SK-N-SH (cell line): ENCODE data around the gene TEX35. TPM values are rescaled to one million over a fixed set of nuclear protein-coding genes. Genes with fewer than 3 reads are reported as not detected.

Source experiments
- CTCF ChIA-PET: fragments of 300-600, 350-600 bp; formaldehyde crosslinking; extraction: SDS; loops from one replicate; lab custom pipeline; 2021; lab: Yijun Ruan, JAX
- POLR2A ChIA-PET: fragments of 350-600 bp; sonication (Branson Sonifier 250); formaldehyde crosslinking; extraction: SDS; loops from one replicate; lab custom pipeline; 2020; ENCODE audit warnings: antibody characterized with exemption, inconsistent platforms; lab: Yijun Ruan, JAX
- DNase-seq: peaks from one replicate; pipeline ENCODE4 v3.0.0; 2012
- H2AFZ ChIP-seq: fragments of 200-600 bp; sonication (generic); 2 replicates; pipeline ENCODE4 v1.8.1; 2016; ENCODE audit warnings: antibody characterized with exemption, mild to moderate bottlenecking, low read depth
- H3F3A ChIP-seq: fragments of 200-600 bp; sonication (generic); replicated peaks from 2 replicates; pipeline ENCODE3; 2016; ENCODE audit warnings: antibody characterized with exemption, mild to moderate bottlenecking; ENCODE audit not compliant: insufficient read depth
- H3K27ac ChIP-seq, 2 experiments: fragments of 200-500 bp in 1 of 2; fragments of 200-600 bp in 1 of 2; sonication (Bioruptor generic) in 1 of 2; sonication (generic), shearing (Covaris generic) in 1 of 2; 2 replicates each; pipeline versions ENCODE4 v1.5.1 to v1.6.1; 2014 to 2016; ENCODE audit warnings: low read depth in 2 of 2, inconsistent platforms in 1 of 2, low read length in 1 of 2, mild to moderate bottlenecking in 1 of 2, mixed read lengths in 1 of 2
- H3K27me3 ChIP-seq: fragments of 200-600 bp; sonication (generic), shearing (Covaris generic); 2 replicates; pipeline ENCODE4 v1.6.1; 2016; ENCODE audit warnings: mixed run types; ENCODE audit not compliant: insufficient read depth
- H3K36me3 ChIP-seq, 2 experiments: fragments of 200-500 bp in 1 of 2; fragments of 200-600 bp in 1 of 2; sonication (Bioruptor generic) in 1 of 2; sonication (generic) in 1 of 2; replicated peaks in 1 of 2; 2 replicates each; pipeline versions ENCODE3 to v1.5.1; 2014 to 2016; ENCODE audit warnings: low read length in 1 of 2, mild to moderate bottlenecking in 1 of 2; ENCODE audit not compliant: insufficient read depth in 2 of 2, control insufficient read depth in 1 of 2
- H3K4me1 ChIP-seq, 2 experiments: fragments of 200-500 bp in 1 of 2; fragments of 200-600 bp in 1 of 2; sonication (Bioruptor generic) in 1 of 2; sonication (generic), shearing (Covaris generic) in 1 of 2; 2 replicates each; pipeline versions ENCODE4 v1.5.1 to v1.6.1; 2014 to 2016; ENCODE audit warnings: low read depth in 1 of 2, low read length in 1 of 2, mixed run types in 1 of 2; ENCODE audit not compliant: insufficient read depth in 2 of 2, control insufficient read depth in 1 of 2
- H3K4me2 ChIP-seq: fragments of 200-600 bp; sonication (generic), shearing (Covaris generic); 2 replicates; pipeline ENCODE4 v1.6.1; 2017; ENCODE audit warnings: mixed run types
- H3K4me3 ChIP-seq, 2 experiments: fragments of 200-500 bp in 1 of 2; fragments of 200-600 bp in 1 of 2; sonication (Bioruptor generic) in 1 of 2; sonication (generic), shearing (Covaris generic) in 1 of 2; 2 replicates each; pipeline versions ENCODE4 v1.5.1 to v1.8.1; 2014 to 2016; ENCODE audit warnings: low read depth in 2 of 2, inconsistent platforms in 1 of 2, low read length in 1 of 2, mild to moderate bottlenecking in 1 of 2, mixed read lengths in 1 of 2, moderate library complexity in 1 of 2
- H3K79me2 ChIP-seq: fragments of 200-600 bp; sonication (generic); 2 replicates; pipeline ENCODE4 v1.8.1; 2017; ENCODE audit warnings: mild to moderate bottlenecking; ENCODE audit not compliant: insufficient read depth
- H3K9ac ChIP-seq: fragments of 200-600 bp; sonication (generic); 2 replicates; pipeline ENCODE4 v1.6.1; 2017; ENCODE audit warnings: mixed run types
- H3K9me2 ChIP-seq: fragments of 200-600 bp; sonication (generic); 2 replicates; pipeline ENCODE4 v1.6.1; 2017; ENCODE audit warnings: mixed run types
- H3K9me3 ChIP-seq: fragments of 200-600 bp; sonication (generic); 2 replicates; pipeline ENCODE4 v1.6.1; 2017; ENCODE audit warnings: mixed run types, mild to moderate bottlenecking, moderate library complexity
- H4K20me1 ChIP-seq: fragments of 200-600 bp; sonication (generic); 2 replicates; pipeline ENCODE4 v1.6.1; 2017; ENCODE audit warnings: mild to moderate bottlenecking, mixed run types; ENCODE audit not compliant: insufficient read depth
- CHD2 ChIP-seq: fragments of 150-350 bp; IDR thresholded peaks from 2 replicates; pipeline ENCODE4 v1.6.1; 2018; ENCODE audit warnings: low read length; ENCODE audit not compliant: partially characterized antibody
- CTCF ChIP-seq: fragments of 200-600 bp; sonication (generic); IDR thresholded peaks from 2 replicates; pipeline ENCODE4 v1.6.1; 2017; ENCODE audit warnings: antibody characterized with exemption, mild to moderate bottlenecking, moderate library complexity
- FOSL2 ChIP-seq: IDR thresholded peaks from 2 replicates; pipeline ENCODE4 v1.4.0; 2012; ENCODE audit warnings: low read depth, mild to moderate bottlenecking, moderate library complexity, borderline replicate concordance
- FOXJ3 ChIP-seq: sonication (generic); formaldehyde crosslinking; IDR thresholded peaks from 2 replicates; pipeline ENCODE4 v1.5.1; 2020; ENCODE audit warnings: mild to moderate bottlenecking, missing genetic modification reagents
- GATA2 ChIP-seq: sonication (generic); formaldehyde crosslinking; IDR thresholded peaks from 2 replicates; pipeline ENCODE4 v1.5.0; 2020; ENCODE audit warnings: mild to moderate bottlenecking, missing genetic modification reagents
- IRF3 ChIP-seq: fragments of 150-350 bp; IDR thresholded peaks from 2 replicates; pipeline ENCODE4 v1.6.1; 2016; ENCODE audit warnings: mild to moderate bottlenecking, low read depth, low read length
- JUND ChIP-seq: IDR thresholded peaks from 2 replicates; pipeline ENCODE4 v1.4.0; 2012
- MAX ChIP-seq: IDR thresholded peaks from 2 replicates; pipeline ENCODE4 v1.4.0; 2012; ENCODE audit warnings: low read depth
- MXI1 ChIP-seq: IDR thresholded peaks from 2 replicates; pipeline ENCODE4 v1.6.1; 2012; ENCODE audit warnings: mild to moderate bottlenecking, low read depth, low read length, improper control_type of control experiment
- NRF1 ChIP-seq: IDR thresholded peaks from 2 replicates; pipeline ENCODE4 v1.6.1; 2012; ENCODE audit warnings: low read depth, mild to moderate bottlenecking, low read length
- PBX3 ChIP-seq: IDR thresholded peaks from 2 replicates; pipeline ENCODE4; 2012
- RAD21 ChIP-seq: IDR thresholded peaks from 2 replicates; pipeline ENCODE4 v1.6.1; 2012; ENCODE audit warnings: mild to moderate bottlenecking, low read length
- REST ChIP-seq: IDR thresholded peaks from 2 replicates; pipeline ENCODE4 v1.6.1; 2012; ENCODE audit warnings: mild to moderate bottlenecking, low read depth, low read length, moderate library complexity
- RFX5 ChIP-seq: IDR thresholded peaks from 2 replicates; pipeline ENCODE4 v1.6.1; 2012; ENCODE audit warnings: mild to moderate bottlenecking, improper control_type of control experiment, low read length
- RXRA ChIP-seq: IDR thresholded peaks from 2 replicates; pipeline ENCODE4 v1.4.0; 2012; ENCODE audit warnings: low read depth, mild to moderate bottlenecking, borderline replicate concordance
- TCF12 ChIP-seq: IDR thresholded peaks from 2 replicates; pipeline ENCODE4 v1.4.0; 2012
- TEAD4 ChIP-seq: IDR thresholded peaks from 2 replicates; pipeline ENCODE4 v1.4.0; 2012; ENCODE audit warnings: mild to moderate bottlenecking, borderline replicate concordance; ENCODE audit not compliant: insufficient read depth
- USF2 ChIP-seq: fragments of 150-350 bp; IDR thresholded peaks from 2 replicates; pipeline ENCODE4 v1.6.1; 2017; ENCODE audit warnings: antibody characterized with exemption, low read length, low read depth, borderline replicate concordance
- WGBS: methylation state at CpG from one replicate; pipeline ENCODE4 v1.1.6; 2017; ENCODE audit warnings: low lambda C conversion rate; 5-methylcytosine and 5-hydroxymethylcytosine counted together
- polyA plus RNA-seq, 3 experiments: library from polyadenylated mRNA; depleted of rRNA; stranded (reverse); fragments of >200 nt; gene quantifications; 2 replicates each; pipeline ENCODE4 v1.2.3, GENCODE V29; 2012

Gene TEX35
- polyA plus RNA-seq, 1 of the 3 experiments (the other 2 are of a cell fraction) = 0.03 TPM

- no peak for TF ChIP-seq PBX3
- TF ChIP-seq TEAD4 = no peak
- no peak for TF ChIP-seq MAX
- TF ChIP-seq NRF1 = no peak
- no peak for TF ChIP-seq MXI1
- TF ChIP-seq, all 33 proteins: peak for 0
Observed at GRCh38 chr1:178544531-178544930, 31.6 kb downstream of the TEX35 start (continued).

GRCh38 chr1:178548108-178548507 is 35.2 kb downstream of the TEX35 start:
- H3K79me2 ChIP-seq = peaks cover 13% of the 10 kb centered on the region
- no peaks in the 10 kb centered on the region for H4K20me1 ChIP-seq
- H3K9ac ChIP-seq = no peak overlapping the region
- H3K27me3 ChIP-seq = no peaks in the 10 kb centered on the region
- H2AFZ ChIP-seq = no peak overlapping the region
- no peak overlapping the region for H3K4me2 ChIP-seq
- DNase-seq = no peak
- no peaks in the 10 kb centered on the region for H3F3A ChIP-seq
- no peaks in the 10 kb centered on the region for H3K9me2 ChIP-seq
- no peaks in the 10 kb centered on the region for H3K9me3 ChIP-seq
- no peak overlapping the region for H3K27ac ChIP-seq
- WGBS = 91% methylated on average over 3 of the region's 3 CpGs
- TF ChIP-seq JUND (no peak), CTCF (no peak), RXRA (no peak), REST (no peak), GATA2 (CRISPR knock-in tag) (no peak), TCF12 (no peak), FOXJ3 (CRISPR knock-in tag) (no peak), CHD2 (no peak), IRF3 (no peak), RFX5 (no peak), USF2 (no peak), FOSL2 (no peak), RAD21 (no peak), PBX3 (no peak)
- POLR2A ChIA-PET = no interaction called here
- peaks cover 0 to 5% of the 10 kb centered on the region in 2 experiments for H3K36me3 ChIP-seq
- peaks cover 0 to 18% of the 10 kb centered on the region in 2 experiments; a peak in 2 of 4 replicates for H3K4me1 ChIP-seq
- no peak overlapping the region for H3K4me3 ChIP-seq
- CTCF ChIA-PET = interaction anchor here (1.9 to 10.8 kb wide), 3 partner anchors 16 to 455 kb away, joined by 6 to 243 read pairs (median 13); no protein-coding TSS in a partner anchor
